Measurements from ENCODE around the gene UPK2.

DNA sequence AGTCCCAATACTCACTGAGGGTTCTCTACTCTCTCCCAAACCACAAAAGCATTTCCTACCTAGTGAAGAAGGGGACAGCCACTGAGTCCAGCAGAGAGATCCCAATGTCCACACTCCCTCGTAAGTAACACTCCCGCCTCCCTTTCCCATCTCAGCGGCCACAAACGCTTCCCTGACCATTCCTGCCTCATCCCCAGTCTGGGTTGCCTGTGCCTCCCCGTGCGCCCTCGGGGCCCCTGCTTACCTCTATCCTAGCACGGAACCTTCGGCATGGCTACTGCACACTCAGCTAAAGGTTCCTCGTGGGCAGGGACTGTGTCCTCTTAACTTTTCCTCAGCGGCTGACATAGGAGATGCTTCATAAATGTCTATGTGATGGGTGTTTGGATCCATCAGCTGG, 1.5 kb downstream of the UPK2 start:
- no peak for TF ChIP-seq SIN3A (IDR thresholded peaks at IDR 0.05; ENCODE audit: borderline replicate concordance, insufficient read depth, low read length)
- TF ChIP-seq POLR2AphosphoS5 (IDR thresholded peaks at IDR 0.05; ENCODE audit: low read depth, low read length) = no peak
- TF ChIP-seq, protein P1, sequence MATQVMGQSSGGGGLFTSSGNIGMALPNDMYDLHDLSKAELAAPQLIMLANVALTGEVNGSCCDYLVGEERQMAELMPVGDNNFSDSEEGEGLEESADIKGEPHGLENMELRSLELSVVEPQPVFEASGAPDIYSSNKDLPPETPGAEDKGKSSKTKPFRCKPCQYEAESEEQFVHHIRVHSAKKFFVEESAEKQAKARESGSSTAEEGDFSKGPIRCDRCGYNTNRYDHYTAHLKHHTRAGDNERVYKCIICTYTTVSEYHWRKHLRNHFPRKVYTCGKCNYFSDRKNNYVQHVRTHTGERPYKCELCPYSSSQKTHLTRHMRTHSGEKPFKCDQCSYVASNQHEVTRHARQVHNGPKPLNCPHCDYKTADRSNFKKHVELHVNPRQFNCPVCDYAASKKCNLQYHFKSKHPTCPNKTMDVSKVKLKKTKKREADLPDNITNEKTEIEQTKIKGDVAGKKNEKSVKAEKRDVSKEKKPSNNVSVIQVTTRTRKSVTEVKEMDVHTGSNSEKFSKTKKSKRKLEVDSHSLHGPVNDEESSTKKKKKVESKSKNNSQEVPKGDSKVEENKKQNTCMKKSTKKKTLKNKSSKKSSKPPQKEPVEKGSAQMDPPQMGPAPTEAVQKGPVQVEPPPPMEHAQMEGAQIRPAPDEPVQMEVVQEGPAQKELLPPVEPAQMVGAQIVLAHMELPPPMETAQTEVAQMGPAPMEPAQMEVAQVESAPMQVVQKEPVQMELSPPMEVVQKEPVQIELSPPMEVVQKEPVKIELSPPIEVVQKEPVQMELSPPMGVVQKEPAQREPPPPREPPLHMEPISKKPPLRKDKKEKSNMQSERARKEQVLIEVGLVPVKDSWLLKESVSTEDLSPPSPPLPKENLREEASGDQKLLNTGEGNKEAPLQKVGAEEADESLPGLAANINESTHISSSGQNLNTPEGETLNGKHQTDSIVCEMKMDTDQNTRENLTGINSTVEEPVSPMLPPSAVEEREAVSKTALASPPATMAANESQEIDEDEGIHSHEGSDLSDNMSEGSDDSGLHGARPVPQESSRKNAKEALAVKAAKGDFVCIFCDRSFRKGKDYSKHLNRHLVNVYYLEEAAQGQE (IDR thresholded peaks at IDR 0.05; ENCODE audit: insufficient read depth in 1 of 2, low read depth in 2 of 2, low read length in 2 of 2) = no peak
- TF ChIP-seq TAF1 (IDR thresholded peaks at IDR 0.05; ENCODE audit: borderline replicate concordance, insufficient read depth, low read length) = no peak
